SK-N-SH (cell line): ENCODE data around the gene SYT7.

Source experiments
- CTCF ChIP-seq: fragments of 200-600 bp; sonication (generic); IDR thresholded peaks from 2 replicates; pipeline ENCODE4 v1.6.1; 2017; ENCODE audit warnings: antibody characterized with exemption, mild to moderate bottlenecking, moderate library complexity
- EP300 ChIP-seq, 2 experiments: IDR thresholded peaks; 2 replicates each; pipeline versions ENCODE4 v1.4.0 to v1.6.1; 2012; ENCODE audit warnings: borderline replicate concordance in 1 of 2, low read depth in 1 of 2, low read length in 1 of 2
- FOSL2 ChIP-seq: IDR thresholded peaks from 2 replicates; pipeline ENCODE4 v1.4.0; 2012; ENCODE audit warnings: low read depth, mild to moderate bottlenecking, moderate library complexity, borderline replicate concordance
- GABPA ChIP-seq: IDR thresholded peaks from 2 replicates; pipeline ENCODE4 v1.4.0; 2012; ENCODE audit warnings: low read depth, mild to moderate bottlenecking
- IRF3 ChIP-seq: fragments of 150-350 bp; IDR thresholded peaks from 2 replicates; pipeline ENCODE4 v1.6.1; 2016; ENCODE audit warnings: mild to moderate bottlenecking, low read depth, low read length
- RAD21 ChIP-seq: IDR thresholded peaks from 2 replicates; pipeline ENCODE4 v1.6.1; 2012; ENCODE audit warnings: mild to moderate bottlenecking, low read length
- RCOR1 ChIP-seq: fragments of 150-350 bp; IDR thresholded peaks from 2 replicates; pipeline ENCODE4 v1.6.1; 2017; ENCODE audit warnings: antibody characterized with exemption, low read length
- REST ChIP-seq: IDR thresholded peaks from 2 replicates; pipeline ENCODE4 v1.6.1; 2012; ENCODE audit warnings: mild to moderate bottlenecking, low read depth, low read length, moderate library complexity
- RFX5 ChIP-seq: IDR thresholded peaks from 2 replicates; pipeline ENCODE4 v1.6.1; 2012; ENCODE audit warnings: mild to moderate bottlenecking, improper control_type of control experiment, low read length
- SMC3 ChIP-seq: IDR thresholded peaks from 2 replicates; pipeline ENCODE4 v1.6.1; 2012; ENCODE audit warnings: low read depth, low read length, improper control_type of control experiment
- YY1 ChIP-seq: IDR thresholded peaks from 2 replicates; pipeline ENCODE4 v1.4.0; 2012; ENCODE audit warnings: low read depth, mild to moderate bottlenecking

- no peak for TF ChIP-seq SMC3
- no peak for TF ChIP-seq CTCF
- TF ChIP-seq EP300 (IDR thresholded peaks at IDR 0.05; ENCODE audit: borderline replicate concordance in 1 of 2, low read depth in 1 of 2, low read length in 1 of 2), result no peak
- TF ChIP-seq RCOR1, result no peak
- TF ChIP-seq RFX5, result no peak
- no peak for TF ChIP-seq YY1
- TF ChIP-seq GABPA, result no peak
- no peak for TF ChIP-seq RAD21
- TF ChIP-seq FOSL2, result no peak
- no peak for TF ChIP-seq REST
- TF ChIP-seq IRF3, result no peak
Observed at GRCh38 chr11:61613051-61613450, 32.2 kb upstream of the SYT7 start.
